Fibroblast of the aortic adventitia (primary cell): ENCODE results near the gene ARMC5. TPM values are rescaled to one million over a fixed set of nuclear protein-coding genes. Genes with fewer than 3 reads are reported as not detected.

ENCODE experiments used
- DNase-seq: peaks from one replicate; pipeline ENCODE4 v3.0.0-alpha.2; 2010; ENCODE audit warnings: low read depth
- H3K4me3 ChIP-seq: 2 replicates; pipeline ENCODE4 v1.5.1; 2011; ENCODE audit warnings: low read depth, mild to moderate bottlenecking, control low read depth, low read length, moderate library complexity
- total RNA-seq: library from RNA; depleted of rRNA; stranded (reverse); fragments of >200 nt; gene quantifications from 2 replicates; pipeline ENCODE4 v1.2.3, GENCODE V29; 2012; ENCODE audit warnings: low replicate concordance
- TF ChIP-seq, protein P1 (sequence below): IDR thresholded peaks from 2 replicates; pipeline ENCODE4 v1.5.1; 2011; ENCODE audit warnings: mild to moderate bottlenecking, low read length, control low read depth, inconsistent platforms; ENCODE audit not compliant: insufficient read depth

ARMC5 gene
- total RNA-seq, 1 donor, result 7.4 TPM

DNA sequence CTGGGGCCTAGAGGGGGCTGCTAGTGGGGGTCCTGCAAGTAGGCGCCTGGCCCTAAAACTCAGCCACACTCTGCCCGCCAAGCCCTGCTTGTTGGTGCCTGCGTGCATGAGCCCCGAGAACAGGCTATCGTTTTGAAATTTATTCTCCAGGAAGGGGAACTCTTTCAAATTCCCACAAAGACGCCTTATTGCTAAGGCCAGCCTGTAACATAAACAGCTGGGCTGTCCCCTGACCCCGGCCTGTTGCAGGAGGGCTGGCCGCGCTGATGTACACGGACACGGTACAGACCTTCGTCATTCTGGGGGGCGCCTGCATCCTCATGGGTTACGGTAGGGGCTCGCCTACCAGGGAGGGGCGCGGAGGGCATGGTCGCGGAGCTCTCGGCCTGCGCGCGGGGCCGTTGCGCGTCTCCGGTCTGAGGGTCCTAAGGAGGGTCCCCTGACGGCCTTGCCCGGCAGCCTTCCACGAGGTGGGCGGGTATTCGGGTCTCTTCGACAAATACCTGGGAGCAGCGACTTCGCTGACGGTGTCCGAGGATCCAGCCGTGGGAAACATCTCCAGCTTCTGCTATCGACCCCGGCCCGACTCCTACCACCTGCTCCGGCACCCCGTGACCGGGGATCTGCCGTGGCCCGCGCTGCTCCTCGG is 27.9 kb downstream of the ARMC5 start:
- peak overlapping the region; percentile 62 for H3K4me3 ChIP-seq
- TF ChIP-seq, protein P1, sequence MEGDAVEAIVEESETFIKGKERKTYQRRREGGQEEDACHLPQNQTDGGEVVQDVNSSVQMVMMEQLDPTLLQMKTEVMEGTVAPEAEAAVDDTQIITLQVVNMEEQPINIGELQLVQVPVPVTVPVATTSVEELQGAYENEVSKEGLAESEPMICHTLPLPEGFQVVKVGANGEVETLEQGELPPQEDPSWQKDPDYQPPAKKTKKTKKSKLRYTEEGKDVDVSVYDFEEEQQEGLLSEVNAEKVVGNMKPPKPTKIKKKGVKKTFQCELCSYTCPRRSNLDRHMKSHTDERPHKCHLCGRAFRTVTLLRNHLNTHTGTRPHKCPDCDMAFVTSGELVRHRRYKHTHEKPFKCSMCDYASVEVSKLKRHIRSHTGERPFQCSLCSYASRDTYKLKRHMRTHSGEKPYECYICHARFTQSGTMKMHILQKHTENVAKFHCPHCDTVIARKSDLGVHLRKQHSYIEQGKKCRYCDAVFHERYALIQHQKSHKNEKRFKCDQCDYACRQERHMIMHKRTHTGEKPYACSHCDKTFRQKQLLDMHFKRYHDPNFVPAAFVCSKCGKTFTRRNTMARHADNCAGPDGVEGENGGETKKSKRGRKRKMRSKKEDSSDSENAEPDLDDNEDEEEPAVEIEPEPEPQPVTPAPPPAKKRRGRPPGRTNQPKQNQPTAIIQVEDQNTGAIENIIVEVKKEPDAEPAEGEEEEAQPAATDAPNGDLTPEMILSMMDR, result no peak
- DNase-seq, result no peak

DNA sequence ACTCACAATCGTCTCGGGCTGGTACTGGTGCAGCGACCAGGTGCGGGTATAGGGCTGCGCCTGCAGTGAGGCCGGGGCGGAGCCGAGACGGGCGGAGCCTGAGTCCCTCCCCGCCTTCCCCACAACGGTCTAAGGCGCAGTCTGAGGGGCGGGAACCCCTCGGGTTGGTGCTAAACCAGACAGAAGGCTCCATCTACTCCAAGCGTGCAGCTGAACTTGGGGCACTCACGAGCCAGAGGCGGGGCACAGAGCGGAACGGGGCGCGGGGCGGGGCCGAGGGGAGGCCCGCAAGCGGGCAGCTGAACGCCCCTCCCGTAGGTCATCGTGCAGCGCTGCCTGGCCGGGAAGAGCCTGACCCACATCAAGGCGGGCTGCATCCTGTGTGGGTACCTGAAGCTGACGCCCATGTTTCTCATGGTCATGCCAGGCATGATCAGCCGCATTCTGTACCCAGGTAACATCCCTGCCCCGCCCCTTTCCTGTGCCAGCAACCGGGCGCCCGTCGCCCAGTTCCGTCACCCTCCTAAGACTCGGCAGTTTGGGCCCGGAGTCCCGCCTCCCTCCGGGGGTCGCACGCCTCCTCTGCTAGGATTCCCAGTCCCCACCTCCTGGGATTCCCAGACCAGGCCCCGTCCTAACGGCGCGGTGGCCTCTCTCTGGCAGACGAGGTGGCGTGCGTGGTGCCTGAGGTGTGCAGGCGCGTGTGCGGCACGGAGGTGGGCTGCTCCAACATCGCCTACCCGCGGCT is 28.6 kb downstream of the ARMC5 start:
- H3K4me3 ChIP-seq, result peak overlapping the region; percentile 62
- TF ChIP-seq, protein P1, result no peak
- peak; percentile 10 for DNase-seq

DNA sequence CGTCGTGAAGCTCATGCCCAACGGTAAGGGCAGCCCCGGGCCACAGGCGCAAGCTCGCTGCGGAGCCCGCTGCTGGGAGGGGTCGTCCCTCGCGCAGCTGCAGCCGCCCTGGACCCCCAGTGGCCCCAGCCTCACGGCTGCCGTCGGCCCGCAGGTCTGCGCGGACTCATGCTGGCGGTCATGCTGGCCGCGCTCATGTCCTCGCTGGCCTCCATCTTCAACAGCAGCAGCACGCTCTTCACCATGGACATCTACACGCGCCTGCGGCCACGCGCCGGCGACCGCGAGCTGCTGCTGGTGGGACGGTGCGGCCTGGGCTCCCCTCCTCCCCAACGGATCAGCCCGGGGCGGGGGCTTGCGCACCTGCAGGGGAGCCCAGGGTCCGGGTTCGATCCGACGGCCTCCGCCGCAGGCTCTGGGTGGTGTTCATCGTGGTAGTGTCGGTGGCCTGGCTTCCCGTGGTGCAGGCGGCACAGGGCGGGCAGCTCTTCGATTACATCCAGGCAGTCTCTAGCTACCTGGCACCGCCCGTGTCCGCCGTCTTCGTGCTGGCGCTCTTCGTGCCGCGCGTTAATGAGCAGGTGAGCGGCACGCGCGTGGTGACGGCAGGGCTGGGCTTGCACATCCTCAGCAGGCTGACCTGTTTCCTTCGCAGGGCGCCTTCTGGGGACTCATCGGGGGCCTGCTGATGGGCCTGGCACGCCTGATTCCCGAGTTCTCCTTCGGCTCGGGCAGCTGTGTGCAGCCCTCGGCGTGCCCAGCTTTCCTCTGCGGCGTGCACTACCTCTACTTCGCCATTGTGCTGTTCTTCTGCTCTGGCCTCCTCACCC is 29.4 kb downstream of the ARMC5 start:
- H3K4me3 ChIP-seq, result peak overlapping the region; percentile 62
- TF ChIP-seq, protein P1, result no peak
- no peak for DNase-seq

DNA sequence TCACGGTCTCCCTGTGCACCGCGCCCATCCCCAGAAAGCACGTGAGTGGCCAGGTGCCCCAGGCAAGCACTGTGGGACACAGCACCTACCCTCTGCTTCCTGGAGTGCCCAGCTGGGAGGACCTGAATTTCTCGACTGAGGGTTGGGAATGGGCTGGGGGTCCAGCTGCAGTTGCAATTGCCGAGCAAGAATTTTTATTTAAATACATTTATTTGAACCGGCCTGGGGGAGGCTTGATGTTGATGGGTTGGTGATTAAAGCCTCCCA is 29.9 kb downstream of the ARMC5 start:
- TF ChIP-seq, protein P1, result no peak

DNA sequence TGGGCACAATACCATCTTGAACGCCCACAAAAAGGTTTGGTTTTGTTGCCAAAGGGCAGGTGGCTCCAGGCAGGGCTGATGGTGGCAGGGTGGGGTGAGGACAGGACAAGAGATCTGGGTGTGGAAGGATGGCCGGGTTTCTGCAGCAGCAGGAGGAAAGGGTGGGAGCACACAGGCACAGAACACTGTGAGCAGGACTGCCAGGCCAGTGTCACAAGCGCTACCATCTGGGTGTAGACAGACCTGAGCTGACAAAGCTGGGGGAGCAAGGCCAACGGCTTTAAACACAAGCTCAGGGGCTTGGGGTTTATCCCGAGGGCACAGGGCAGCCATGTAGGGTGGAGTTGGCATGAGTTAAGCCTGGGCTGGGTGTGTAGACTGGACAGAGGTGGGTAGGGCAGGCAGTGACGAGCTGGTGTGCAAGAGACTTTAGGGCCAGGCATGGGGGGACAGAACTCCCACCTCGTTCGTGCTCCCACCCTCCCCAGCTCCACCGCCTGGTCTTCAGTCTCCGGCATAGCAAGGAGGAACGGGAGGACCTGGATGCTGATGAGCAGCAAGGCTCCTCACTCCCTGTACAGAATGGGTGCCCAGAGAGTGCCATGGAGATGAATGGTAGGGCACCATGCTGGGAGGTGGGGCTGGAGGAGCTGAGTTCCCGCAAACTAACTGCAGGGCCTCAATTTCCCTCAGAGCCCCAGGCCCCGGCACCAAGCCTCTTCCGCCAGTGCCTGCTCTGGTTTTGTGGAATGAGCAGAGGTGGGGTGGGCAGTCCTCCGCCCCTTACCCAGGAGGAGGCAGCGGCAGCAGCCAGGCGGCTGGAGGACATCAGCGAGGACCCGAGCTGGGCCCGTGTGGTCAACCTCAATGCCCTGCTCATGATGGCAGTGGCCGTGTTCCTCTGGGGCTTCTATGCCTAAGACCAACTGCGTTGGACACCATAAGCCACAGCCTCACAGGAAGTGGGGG is 30.6 kb downstream of the ARMC5 start:
- TF ChIP-seq, protein P1, result no peak
- DNase-seq, result no peak
- no peak overlapping the region for H3K4me3 ChIP-seq

More for the DNA sequence above, 29.9 kb downstream of the ARMC5 start:
- no peak for DNase-seq
- no peak overlapping the region for H3K4me3 ChIP-seq
